ENCODE data around the gene DUOXA2.

Gene DUOXA2

DNA sequence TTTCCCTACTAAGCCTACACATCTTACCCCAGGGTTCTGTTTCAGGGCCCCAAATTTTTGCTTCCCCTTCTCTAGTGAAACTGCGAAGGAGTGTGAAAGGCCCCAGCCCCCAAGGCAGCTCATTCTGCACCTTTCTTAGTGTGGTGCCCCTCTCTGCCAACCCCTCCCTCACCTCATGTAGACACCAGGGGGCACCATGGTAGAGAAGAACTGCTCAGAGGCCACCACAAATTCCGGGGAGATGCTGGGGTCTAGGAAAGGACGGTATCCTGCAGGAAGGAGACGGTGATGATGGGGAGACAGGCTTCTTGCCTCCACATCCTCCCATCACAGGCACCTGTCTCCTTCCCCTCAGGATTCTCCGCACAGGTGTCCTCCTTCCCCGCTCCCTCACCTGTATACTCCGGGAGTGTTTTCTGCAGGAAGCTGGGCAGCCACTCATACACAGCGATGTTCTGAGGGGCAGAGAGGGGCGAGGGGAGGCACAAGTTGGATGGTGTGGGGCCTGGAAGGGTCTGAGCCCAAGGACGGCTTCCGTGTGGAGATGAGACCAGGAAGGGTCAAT, 3.8 kb upstream of the DUOXA2 start:
- no peak overlapping the region for H3K4me3 ChIP-seq (ENCODE audit: low read length)
- DNase-seq (ENCODE audit: low read depth) = no peak
- TF ChIP-seq, protein P1, sequence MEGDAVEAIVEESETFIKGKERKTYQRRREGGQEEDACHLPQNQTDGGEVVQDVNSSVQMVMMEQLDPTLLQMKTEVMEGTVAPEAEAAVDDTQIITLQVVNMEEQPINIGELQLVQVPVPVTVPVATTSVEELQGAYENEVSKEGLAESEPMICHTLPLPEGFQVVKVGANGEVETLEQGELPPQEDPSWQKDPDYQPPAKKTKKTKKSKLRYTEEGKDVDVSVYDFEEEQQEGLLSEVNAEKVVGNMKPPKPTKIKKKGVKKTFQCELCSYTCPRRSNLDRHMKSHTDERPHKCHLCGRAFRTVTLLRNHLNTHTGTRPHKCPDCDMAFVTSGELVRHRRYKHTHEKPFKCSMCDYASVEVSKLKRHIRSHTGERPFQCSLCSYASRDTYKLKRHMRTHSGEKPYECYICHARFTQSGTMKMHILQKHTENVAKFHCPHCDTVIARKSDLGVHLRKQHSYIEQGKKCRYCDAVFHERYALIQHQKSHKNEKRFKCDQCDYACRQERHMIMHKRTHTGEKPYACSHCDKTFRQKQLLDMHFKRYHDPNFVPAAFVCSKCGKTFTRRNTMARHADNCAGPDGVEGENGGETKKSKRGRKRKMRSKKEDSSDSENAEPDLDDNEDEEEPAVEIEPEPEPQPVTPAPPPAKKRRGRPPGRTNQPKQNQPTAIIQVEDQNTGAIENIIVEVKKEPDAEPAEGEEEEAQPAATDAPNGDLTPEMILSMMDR (conservative IDR thresholded peaks at IDR 0.05; ENCODE audit: low read length) = peak; percentile 11; the same call in 1 of the 2 replicates

DNA sequence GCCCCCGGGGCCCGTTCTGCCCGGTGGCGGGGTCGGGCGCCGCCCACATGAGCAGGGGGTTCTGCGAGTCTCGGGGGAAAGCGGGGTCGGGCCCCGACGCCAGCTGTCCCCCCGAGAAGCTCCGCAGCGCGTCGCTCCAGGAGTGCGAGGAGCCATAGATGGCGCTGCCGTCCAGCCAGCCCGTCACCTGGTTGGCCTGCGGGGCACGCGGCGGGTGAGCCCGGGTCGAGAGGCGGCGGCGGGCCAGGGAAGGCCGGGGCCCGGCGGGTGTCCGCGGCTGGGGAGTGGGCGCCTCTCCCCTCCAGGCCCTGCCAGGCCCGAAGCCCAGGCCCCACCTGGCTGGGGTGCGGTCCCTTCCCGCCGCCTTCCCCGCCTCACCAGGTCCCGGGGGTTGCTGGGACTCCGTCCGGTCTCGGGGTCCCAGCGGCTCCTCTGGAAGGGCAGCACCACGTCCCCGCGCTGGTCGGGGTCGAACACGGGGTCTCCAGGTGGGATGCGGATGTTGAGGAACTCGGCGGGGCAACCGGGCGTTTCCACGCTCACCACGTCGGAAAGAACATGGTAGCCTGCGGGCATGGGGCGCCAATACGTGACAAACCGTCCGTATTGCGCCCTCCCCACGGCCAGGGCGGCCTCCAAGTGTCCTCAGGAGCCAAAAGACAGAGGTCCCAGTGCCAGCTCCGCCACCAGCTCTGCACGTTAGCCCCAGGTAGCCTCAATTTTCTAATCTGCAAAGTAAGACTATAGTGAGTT, 2.6 kb upstream of the DUOXA2 start:
- no peak overlapping the region for H3K4me3 ChIP-seq (ENCODE audit: low read length)
- TF ChIP-seq, protein P1 (conservative IDR thresholded peaks at IDR 0.05; ENCODE audit: low read length) = no peak
- no peak for DNase-seq (ENCODE audit: low read depth)

DNA sequence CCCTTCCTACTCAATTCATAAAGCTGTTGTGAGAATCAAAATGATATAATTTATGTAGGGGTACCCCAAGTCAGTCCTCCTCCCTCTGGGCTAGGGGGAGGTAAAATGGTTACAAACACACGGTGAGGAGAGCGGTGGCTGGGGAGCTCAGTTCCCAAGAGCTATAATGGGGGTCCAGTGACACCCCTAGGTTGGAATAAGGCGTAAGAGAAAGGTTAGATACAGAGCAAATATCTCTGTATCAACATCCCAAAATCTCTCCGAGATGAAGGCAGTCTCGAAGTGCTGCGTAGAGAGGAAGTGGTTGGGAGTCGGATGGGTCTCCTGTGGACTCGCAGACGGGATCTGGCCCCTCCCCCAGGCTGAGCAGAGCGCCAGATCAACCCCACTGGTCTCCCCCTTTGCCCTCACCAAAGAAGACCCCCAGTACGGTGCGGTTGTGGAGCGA, 2.0 kb upstream of the DUOXA2 start:
- TF ChIP-seq, protein P1 (conservative IDR thresholded peaks at IDR 0.05; ENCODE audit: low read length) = no peak
- no peak overlapping the region for H3K4me3 ChIP-seq (ENCODE audit: low read length)
- no peak for DNase-seq (ENCODE audit: low read depth)

DNA sequence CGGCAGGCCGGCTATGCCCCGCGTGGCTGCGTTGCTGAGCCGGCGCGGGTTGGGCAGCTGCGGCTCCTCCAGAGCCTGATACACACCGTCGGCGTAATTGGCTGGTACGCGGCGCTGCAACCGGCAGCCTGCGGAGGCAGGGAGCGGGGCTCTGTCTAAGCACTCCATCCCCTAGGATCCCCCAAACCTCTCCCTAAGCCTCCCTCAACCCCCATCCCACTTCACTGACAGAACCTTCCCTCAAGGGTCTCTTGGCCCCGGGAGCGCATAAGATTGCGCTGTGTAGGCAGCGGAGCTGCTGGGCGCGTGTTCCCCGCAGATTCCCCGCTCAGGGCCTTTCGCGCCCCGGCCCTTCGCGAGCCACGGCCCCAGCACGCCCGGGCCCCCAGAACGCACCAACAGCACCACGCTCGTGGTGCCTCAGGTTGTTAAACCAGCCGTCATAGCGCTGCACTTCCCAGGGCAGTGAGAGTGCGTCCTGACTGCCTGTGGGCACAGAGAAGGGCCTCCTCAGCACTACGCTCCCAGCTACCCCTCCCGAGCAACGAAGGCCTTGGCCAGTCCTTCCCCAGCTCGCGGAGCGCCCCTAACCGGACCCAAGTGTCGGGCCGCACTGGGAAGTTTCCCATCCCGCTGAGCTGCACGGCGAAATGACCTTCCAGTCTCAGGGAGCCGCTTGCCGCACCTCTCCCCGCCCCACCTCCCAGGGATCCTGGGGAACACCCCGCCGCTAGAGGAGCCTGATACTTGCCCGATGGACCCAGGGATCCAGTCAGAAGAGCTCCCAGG, 1.3 kb upstream of the DUOXA2 start:
- no peak for DNase-seq (ENCODE audit: low read depth)
- TF ChIP-seq, protein P1 (conservative IDR thresholded peaks at IDR 0.05; ENCODE audit: low read length) = no peak
- no peak overlapping the region for H3K4me3 ChIP-seq (ENCODE audit: low read length)

DNA sequence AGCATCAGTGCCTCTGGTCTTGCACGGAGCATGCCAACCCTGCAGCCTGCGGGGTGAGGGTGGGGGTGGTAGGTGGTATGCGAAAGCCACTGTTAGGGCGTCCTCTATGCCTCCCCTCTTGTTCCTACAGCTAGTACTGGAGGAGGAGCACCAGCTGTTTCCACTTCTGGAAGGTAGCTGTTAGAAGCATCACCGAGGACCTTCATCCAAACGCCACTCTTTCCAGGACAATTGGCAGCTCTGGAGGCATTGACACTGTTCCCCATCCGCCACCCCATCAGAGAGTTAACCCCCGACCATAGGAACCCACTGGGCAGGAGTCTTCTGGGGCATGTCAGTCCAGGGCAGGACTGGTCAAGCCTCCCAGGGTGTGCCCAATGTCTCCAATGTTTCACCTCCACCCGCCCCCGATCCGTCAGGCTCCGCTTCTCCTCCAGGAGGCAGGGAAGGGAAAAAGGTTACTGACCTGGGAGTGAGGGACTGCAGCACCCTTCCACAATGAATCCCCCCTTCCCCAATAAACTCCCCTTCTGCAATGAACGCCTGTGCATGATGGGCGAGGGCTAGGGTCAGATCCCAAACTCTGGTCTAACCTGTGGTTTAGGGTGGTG, 641 bp upstream of the DUOXA2 start:
- TF ChIP-seq, protein P1 (conservative IDR thresholded peaks at IDR 0.05; ENCODE audit: low read length) = no peak
- no peak overlapping the region for H3K4me3 ChIP-seq (ENCODE audit: low read length)
- no peak for DNase-seq (ENCODE audit: low read depth)

DNA sequence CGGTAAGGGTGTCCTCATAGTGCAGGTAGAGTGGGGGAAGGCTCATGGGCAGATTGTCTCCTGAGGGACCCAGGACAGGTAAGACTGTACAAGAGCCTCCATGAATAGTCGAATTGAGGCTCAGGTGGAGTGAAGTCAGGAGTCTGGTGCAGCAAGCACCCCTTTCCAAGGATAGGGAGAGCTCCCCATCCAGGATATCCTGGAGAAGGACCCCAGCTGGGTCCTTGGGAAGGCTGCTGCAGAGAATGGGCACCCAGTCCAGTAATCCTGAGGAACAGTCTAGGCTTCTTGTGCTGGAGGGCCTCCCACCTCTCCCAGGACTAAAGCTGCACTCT, 592 bp downstream of the DUOXA2 start:
- no peak overlapping the region for H3K4me3 ChIP-seq (ENCODE audit: low read length)
- TF ChIP-seq, protein P1 (conservative IDR thresholded peaks at IDR 0.05; ENCODE audit: low read length) = no peak
- DNase-seq (ENCODE audit: low read depth) = no peak

Measured in AG10803 (cell line).